Measurements from ENCODE around the gene SUSD2. TPM values are rescaled to one million over a fixed set of nuclear protein-coding genes. Genes with fewer than 3 reads are reported as not detected.
A peak's percentile ranks its signal among the peaks of the same experiment; 100 is the strongest.

SUSD2 gene
- total and polyA plus RNA-seq, 2 of the 8 experiments (the other 6 are each of a cell fraction or from before 2014, with no cell fraction given): 2.0 to 4.8 TPM

DNA sequence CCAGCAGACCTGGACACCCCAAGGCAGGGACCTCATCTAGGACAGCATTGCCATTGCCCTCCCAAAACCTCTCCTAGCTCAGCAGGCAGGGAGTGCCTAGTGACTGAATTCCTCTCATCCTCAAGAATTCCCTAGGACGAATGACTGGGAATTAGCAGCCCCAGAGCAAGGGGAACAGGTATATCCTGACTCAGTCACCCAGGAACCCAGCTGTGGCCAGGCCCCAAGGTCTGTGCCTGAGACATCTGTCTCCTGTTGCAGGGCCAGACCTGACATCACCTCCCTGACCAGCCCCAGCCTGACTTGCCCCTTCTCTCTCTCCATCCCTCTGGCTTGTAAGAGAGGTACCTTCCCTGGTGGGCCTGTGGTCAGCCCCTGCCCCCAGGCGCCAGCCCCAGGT, 39.0 kb upstream of the SUSD2 start:
- Histone ChIP-seq H3K4me1 (replicated peaks in 1 of 4; ENCODE audit: control insufficient read depth in 3 of 4, insufficient read depth in 4 of 4, low read length in 3 of 4) (peaks cover 2 to 11% (median 8%) of the 10 kb centered on the region in 4 experiments), H4K20me1 (replicated peaks in 1 of 2; ENCODE audit: control insufficient read depth in 1 of 2, insufficient read depth in 2 of 2, low read length in 2 of 2) (peaks cover 0 to 7% of the 10 kb centered on the region in 2 experiments), H3K79me2 (ENCODE audit: control insufficient read depth in 1 of 2, insufficient read depth in 2 of 2, low read length in 2 of 2) (no peaks in the 10 kb centered on the region), H2BK12ac (ENCODE audit: low read depth, low read length) (no peak overlapping the region), H3K56ac (replicated peaks; ENCODE audit: insufficient read length, low read depth, low read length) (no peak overlapping the region), H4K5ac (ENCODE audit: insufficient read length, low read depth, low read length) (no peak overlapping the region), H3K23ac (ENCODE audit: insufficient read length) (no peak overlapping the region), H3K23me2 (ENCODE audit: low read depth, low read length) (no peaks in the 10 kb centered on the region; the same call in 1 of the 2 replicates), H3K9ac (replicated peaks in 1 of 4; ENCODE audit: extremely low read depth in 1 of 4, low read depth in 3 of 4, low read length in 3 of 4) (no peak overlapping the region), H3K36me3 (ENCODE audit: control insufficient read depth in 2 of 4, insufficient read depth in 4 of 4, low read length in 3 of 4) (peaks cover 0 to 5% (median 0%) of the 10 kb centered on the region in 4 experiments; a peak in 1 of 8 replicates), H3K4me3 (ENCODE audit: extremely low read depth in 1 of 4, insufficient read depth in 2 of 4, low read depth in 3 of 4, low read length in 4 of 4) (no peak overlapping the region), H2AK5ac (ENCODE audit: low read depth, low read length) (no peak overlapping the region), H3K27me3 (replicated peaks in 1 of 4; ENCODE audit: control insufficient read depth in 3 of 4, extremely low read depth in 1 of 4, insufficient read depth in 3 of 4, low read length in 3 of 4) (no peaks in the 10 kb centered on the region), H3K27ac (ENCODE audit: low read depth, low read length) (no peak overlapping the region), H3K9me3 (ENCODE audit: insufficient read depth in 2 of 2, low read depth in 1 of 2, low read length in 1 of 2) (no peaks in the 10 kb centered on the region), H2BK120ac (replicated peaks; ENCODE audit: low read depth, low read length) (no peak overlapping the region), H2BK15ac (ENCODE audit: low read length) (no peak overlapping the region), H3K18ac (ENCODE audit: extremely low read depth, low read length) (no peak overlapping the region), H3K79me1 (ENCODE audit: low read depth, low read length) (peaks cover 6% of the 10 kb centered on the region; the same call in 1 of the 2 replicates), H4K8ac (ENCODE audit: extremely low read depth, insufficient read depth, low read length) (no peak overlapping the region), H4K91ac (replicated peaks; ENCODE audit: insufficient read length, low read length) (no peak overlapping the region), H2AFZ (ENCODE audit: low read length) (no peak overlapping the region), H3K4ac (replicated peaks; ENCODE audit: insufficient read length, low read depth, low read length) (no peak overlapping the region), H2BK20ac (ENCODE audit: low read length) (no peak overlapping the region), H2BK5ac (ENCODE audit: low read depth, low read length) (0 out of 2 replicates have a peak overlapping the region, but pooled peaks have one; percentile 24), H3K14ac (ENCODE audit: insufficient read length) (no peak overlapping the region), H3K4me2 (ENCODE audit: insufficient read depth in 1 of 2, low read depth in 2 of 2, low read length in 2 of 2) (no peak overlapping the region)
- 67% methylated on average over 2 of the region's 2 CpGs; no CpG with 5 or more reads in 1 of the 2 experiments for WGBS, 2 experiments (ENCODE audit: extremely low coverage in 1 of 2, insufficient coverage in 1 of 2, insufficient read length in 1 of 2, insufficient replicate concordance in 2 of 2, low coverage in 1 of 2, low lambda C conversion rate in 2 of 2, missing lambda C conversion rate in 1 of 2)
- ChIA-PET POLR2A (ENCODE audit: partially characterized antibody) (no interaction called here), CTCF (ENCODE audit: partially characterized antibody) (interaction anchor here (0.6 to 4.1 kb wide), 3 partner anchors 11 to 35 kb away, joined by 3 to 32 read pairs (median 3); no protein-coding TSS in a partner anchor)
- TF ChIP-seq CBX5 (IDR thresholded peaks at IDR 0.05; ENCODE audit: low read depth, low read length) (no peak), BRCA1 (IDR thresholded peaks at IDR 0.05; ENCODE audit: low read depth, low read length) (no peak), CBX8 (IDR thresholded peaks at IDR 0.05; ENCODE audit: borderline replicate concordance, low read depth, low read length) (no peak), NRF1 (IDR thresholded peaks at IDR 0.05; ENCODE audit: low read depth, low read length) (no peak), JUN (IDR thresholded peaks at IDR 0.05; ENCODE audit: low read depth, low read length) (no peak), POLR2A (IDR thresholded peaks at IDR 0.05; ENCODE audit: control extremely low read depth in 1 of 2, low read depth in 2 of 2, low read length in 2 of 2) (no peak), TAF1 (IDR thresholded peaks at IDR 0.05; ENCODE audit: low read depth, low read length) (no peak), EGR1 (IDR thresholded peaks at IDR 0.05; ENCODE audit: borderline replicate concordance, low read depth, low read length) (no peak)
- no peak for DNase-seq (ENCODE audit: low read depth in 1 of 2, low spot score in 2 of 2)
- FAIRE-seq: no peak
